Esophagus squamous epithelium (tissue), 4 donors: ENCODE measurements around the gene MCU.

Experiments used
- POLR2A ChIP-seq, 4 donors: fragments of 450-650 bp; IDR thresholded peaks; one replicate each; pipeline ENCODE4 v1.6.1; 2017; ENCODE audit warnings: antibody characterized with exemption in 4 of 4, mild to moderate bottlenecking in 4 of 4, moderate library complexity in 3 of 4
- TF ChIP-seq, protein P1 (sequence below), 6 experiments: fragments of 450-650 bp in 4 of 6; fragments of 200-600 bp in 2 of 6; sonication (generic) in 2 of 6; IDR thresholded peaks; one replicate each; pipeline ENCODE4 v1.5.1; 2016 to 2019; ENCODE audit warnings: antibody characterized with exemption in 6 of 6, mild to moderate bottlenecking in 4 of 6, moderate library complexity in 4 of 6

DNA sequence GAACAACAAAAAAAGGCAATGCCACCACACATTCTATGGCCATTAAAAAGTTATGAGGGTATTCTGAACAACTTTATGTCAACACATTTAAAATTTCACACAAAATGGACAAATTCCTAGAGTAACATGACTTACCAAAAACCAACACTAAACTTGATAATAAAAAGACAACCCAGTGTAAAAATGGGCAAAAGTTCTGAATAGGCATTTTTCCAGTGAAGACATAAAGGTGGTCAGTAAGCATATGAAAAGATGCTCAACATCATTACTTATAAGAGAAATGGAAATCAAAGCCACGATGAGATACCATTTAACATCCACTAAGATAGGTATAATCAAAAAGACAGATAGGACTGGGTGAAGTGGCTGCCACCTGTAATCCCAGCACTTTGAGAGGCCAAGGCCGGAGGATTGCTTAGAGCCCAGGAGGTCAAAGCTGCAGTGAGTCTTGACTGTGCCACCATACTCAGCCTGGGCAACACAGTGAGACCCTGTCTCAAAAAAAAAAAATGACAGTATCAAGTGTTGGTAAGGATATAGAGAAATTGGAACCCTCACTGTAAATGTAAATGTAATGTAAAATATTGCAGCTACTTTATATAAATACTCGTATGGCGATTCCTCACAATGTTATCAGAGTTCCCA lies 130.5 kb downstream of the MCU start:
- TF ChIP-seq, protein P1, sequence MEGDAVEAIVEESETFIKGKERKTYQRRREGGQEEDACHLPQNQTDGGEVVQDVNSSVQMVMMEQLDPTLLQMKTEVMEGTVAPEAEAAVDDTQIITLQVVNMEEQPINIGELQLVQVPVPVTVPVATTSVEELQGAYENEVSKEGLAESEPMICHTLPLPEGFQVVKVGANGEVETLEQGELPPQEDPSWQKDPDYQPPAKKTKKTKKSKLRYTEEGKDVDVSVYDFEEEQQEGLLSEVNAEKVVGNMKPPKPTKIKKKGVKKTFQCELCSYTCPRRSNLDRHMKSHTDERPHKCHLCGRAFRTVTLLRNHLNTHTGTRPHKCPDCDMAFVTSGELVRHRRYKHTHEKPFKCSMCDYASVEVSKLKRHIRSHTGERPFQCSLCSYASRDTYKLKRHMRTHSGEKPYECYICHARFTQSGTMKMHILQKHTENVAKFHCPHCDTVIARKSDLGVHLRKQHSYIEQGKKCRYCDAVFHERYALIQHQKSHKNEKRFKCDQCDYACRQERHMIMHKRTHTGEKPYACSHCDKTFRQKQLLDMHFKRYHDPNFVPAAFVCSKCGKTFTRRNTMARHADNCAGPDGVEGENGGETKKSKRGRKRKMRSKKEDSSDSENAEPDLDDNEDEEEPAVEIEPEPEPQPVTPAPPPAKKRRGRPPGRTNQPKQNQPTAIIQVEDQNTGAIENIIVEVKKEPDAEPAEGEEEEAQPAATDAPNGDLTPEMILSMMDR (IDR thresholded peaks at IDR 0.05), result no peak
- no peak for TF ChIP-seq POLR2A (IDR thresholded peaks at IDR 0.05)
